Lung (tissue), 12 donors: ENCODE data around the gene TRAF2. TPM values are rescaled to one million over a fixed set of nuclear protein-coding genes. Genes with fewer than 3 reads are reported as not detected.

ENCODE experiments used
- ATAC-seq: fragments of 200-7000 bp; cut with Tn5 transposase; one replicate; pipeline ENCODE4 v1.9.1; 2020; ENCODE audit warnings: moderate number of reproducible peaks; ENCODE audit not compliant: insufficient read depth, low FRiP score
- DNase-seq, 3 donors: peaks; one replicate each; pipeline ENCODE4 v3.0.0-alpha.2; 2013 to 2017
- H3K27ac ChIP-seq, 2 donors: one replicate each; pipeline ENCODE4 v1.5.1; 2013; ENCODE audit warnings: mild to moderate bottlenecking in 2 of 2, moderate library complexity in 2 of 2, control low read depth in 1 of 2, inconsistent platforms in 1 of 2, low read depth in 1 of 2, low read length in 1 of 2
- H3K27me3 ChIP-seq, 3 donors: one replicate each; pipeline ENCODE4 v1.5.1; 2013; ENCODE audit warnings: low read length in 2 of 3; ENCODE audit not compliant: control insufficient read depth in 3 of 3, insufficient read depth in 3 of 3
- H3K36me3 ChIP-seq, 4 donors: one replicate each; pipeline ENCODE4 v1.5.1; 2013; ENCODE audit warnings: low read length in 4 of 4, mild to moderate bottlenecking in 1 of 4, moderate library complexity in 1 of 4; ENCODE audit not compliant: control insufficient read depth in 4 of 4, insufficient read depth in 4 of 4
- H3K4me1 ChIP-seq, 5 donors: one replicate each; pipeline ENCODE4 v1.5.1; 2013; ENCODE audit warnings: low read length in 5 of 5, mild to moderate bottlenecking in 2 of 5, moderate library complexity in 1 of 5; ENCODE audit not compliant: control insufficient read depth in 5 of 5, insufficient read depth in 5 of 5
- H3K4me3 ChIP-seq: one replicate; pipeline ENCODE4 v1.5.1; 2013; ENCODE audit warnings: mild to moderate bottlenecking, control low read depth, moderate library complexity
- H3K9ac ChIP-seq, 2 donors: one replicate each; pipeline ENCODE4 v1.5.1; 2013; ENCODE audit warnings: low read length in 2 of 2, control low read depth in 1 of 2; ENCODE audit not compliant: insufficient read depth in 1 of 2
- H3K9me3 ChIP-seq, 4 donors: one replicate each; pipeline ENCODE4 v1.5.1; 2013; ENCODE audit warnings: low read length in 3 of 4, mild to moderate bottlenecking in 1 of 4, moderate library complexity in 1 of 4; ENCODE audit not compliant: control insufficient read depth in 4 of 4, insufficient read depth in 3 of 4
- CTCF ChIP-seq: IDR thresholded peaks from 2 replicates; pipeline ENCODE4 v1.5.1; 2012; ENCODE audit warnings: mild to moderate bottlenecking; ENCODE audit errors: control extremely low read depth, extremely low read depth
- WGBS, 2 donors: extraction: QIAGEN DNeasy Blood & Tissue Kit; methylation state at CpG; one replicate each; pipeline ENCODE4 v1.1.7; 2013; 5-methylcytosine and 5-hydroxymethylcytosine counted together
- polyA plus RNA-seq, 2 donors: library from polyadenylated mRNA; stranded (reverse); fragments of 200-250 nt; gene quantifications; one replicate each; pipeline ENCODE4 v1.2.1, GENCODE V29; 2013
- total RNA-seq, 2 donors: library from RNA; depleted of rRNA in 1 of 2; stranded (reverse); fragments of >200 nt in 1 of 2; gene quantifications; one replicate each; pipeline ENCODE4 v1.2.1, GENCODE V29; 2014 to 2021
- donor health status: control.
- donor health status: control.
- donor health status: Bipolar disorder and iron deficiency.
- donor health status: healthy.
- donor health status: DM: yes; HTN: yes; CAD: no.

The TRAF2 gene
- total and polyA plus RNA-seq, 4 donors = 11.3 to 19.1 (median 15.2) TPM

DNA sequence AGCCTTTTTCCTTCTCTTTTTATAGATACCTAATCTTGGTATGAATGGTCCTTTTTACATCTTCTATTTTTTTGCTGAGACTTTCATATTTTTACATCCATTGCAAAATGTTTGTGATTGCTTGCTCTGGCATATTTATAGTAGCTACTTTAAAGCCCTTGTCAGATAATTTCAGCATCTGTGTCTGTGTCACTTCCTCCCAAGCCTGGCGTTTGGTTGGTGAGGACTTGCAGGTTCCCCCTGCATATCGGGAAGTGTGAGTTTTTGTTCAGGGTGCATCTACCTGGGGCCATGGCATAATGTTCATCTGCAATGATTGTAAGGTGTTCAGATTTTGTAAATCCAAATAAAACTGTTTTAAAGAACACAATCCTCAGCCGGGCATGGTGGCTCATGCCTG lies 49.3 kb downstream of the TRAF2 start:
- Histone ChIP-seq H3K9ac (no peak overlapping the region), H3K27me3 (no peaks in the 10 kb centered on the region), H3K27ac (no peak overlapping the region), H3K4me3 (no peak overlapping the region), H3K36me3 (peaks cover 0 to 14% (median 9%) of the 10 kb centered on the region in 4 donors), H3K9me3 (no peaks in the 10 kb centered on the region), H3K4me1 (no peaks in the 10 kb centered on the region)
- no peak for TF ChIP-seq CTCF
- DNase-seq (no peak), ATAC-seq (no peak)
- 46 to 73% methylated on average over 3 of the region's 3 CpGs for WGBS, 2 donors

DNA sequence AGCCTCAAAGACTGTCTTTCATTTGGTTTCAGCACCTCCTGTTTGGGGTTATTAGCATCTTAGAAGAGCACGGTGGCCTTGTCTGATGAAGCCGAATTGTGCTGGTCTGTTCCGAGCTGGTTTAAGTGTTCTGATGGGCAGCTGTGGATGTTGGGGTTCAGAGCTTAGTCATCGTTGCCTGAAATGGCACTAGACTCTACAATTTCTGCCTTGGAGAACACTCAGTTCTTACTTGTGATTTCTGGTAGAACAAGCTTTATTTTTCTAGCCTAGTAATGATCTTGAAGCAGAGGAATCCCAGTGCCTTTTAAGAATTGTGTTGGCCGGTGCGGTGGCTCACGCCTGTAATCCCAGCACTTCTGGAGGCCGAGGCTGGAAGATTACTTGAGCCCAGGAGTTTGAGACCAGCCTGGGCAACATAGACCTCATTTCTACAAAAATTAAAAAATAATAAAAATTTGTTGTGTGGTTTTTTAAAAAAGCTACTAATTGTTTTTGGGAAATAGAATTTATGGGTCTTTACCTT lies 50.4 kb downstream of the TRAF2 start:
- TF ChIP-seq CTCF = no peak
- DNase-seq = no peak
- peaks cover 0 to 2% (median 0%) of the 10 kb centered on the region in 4 donors for H3K9me3 ChIP-seq
- peaks cover 2 to 25% (median 15%) of the 10 kb centered on the region in 4 donors for H3K36me3 ChIP-seq
- H3K27ac ChIP-seq = no peak overlapping the region
- H3K4me1 ChIP-seq = no peaks in the 10 kb centered on the region
- H3K9ac ChIP-seq = no peak overlapping the region
- no peak overlapping the region for H3K4me3 ChIP-seq
- no peak for ATAC-seq
- H3K27me3 ChIP-seq = no peaks in the 10 kb centered on the region
- 92 to 93% methylated on average over 8 of the region's 8 CpGs for WGBS, 2 donors

DNA sequence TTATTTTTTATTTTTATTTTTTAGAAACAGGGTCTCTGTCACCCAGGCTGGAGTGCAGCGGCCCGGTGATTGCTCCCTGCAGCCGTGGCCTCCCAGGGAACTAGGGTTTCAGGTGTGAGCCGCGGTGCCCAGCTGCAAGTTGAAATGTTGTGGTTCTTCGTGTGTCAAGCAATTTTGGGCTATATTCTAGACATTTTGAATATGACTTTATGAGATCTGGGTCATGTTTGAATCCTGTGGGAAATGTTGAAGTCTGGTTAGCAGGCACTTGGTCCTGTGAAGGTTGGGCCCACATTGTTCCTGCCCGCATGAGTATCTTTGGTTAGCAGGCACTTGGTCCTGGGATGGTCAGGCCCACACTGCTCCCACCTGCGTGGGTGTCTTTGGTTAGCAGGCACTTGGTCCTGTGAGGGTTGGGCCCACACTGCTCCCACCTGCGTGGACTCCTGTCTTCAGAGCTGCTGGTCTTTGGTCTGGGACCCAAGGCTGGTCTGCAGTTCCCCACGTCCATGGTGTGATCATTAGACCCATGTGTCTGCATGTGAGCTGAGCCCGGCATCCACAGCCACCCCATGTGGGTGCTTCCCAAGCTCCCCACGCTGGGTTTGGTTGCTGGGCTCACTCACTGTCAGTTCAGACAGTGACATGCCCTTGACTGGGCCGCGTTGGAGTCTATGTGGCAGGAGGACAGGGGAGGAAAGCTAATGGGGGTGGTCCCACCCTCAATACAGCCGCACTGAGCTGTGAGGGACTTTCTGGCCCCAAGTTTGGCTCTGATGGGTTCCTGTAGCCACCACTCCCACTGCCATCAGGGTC lies 51.1 kb downstream of the TRAF2 start:
- DNase-seq (no peak), ATAC-seq (no peak)
- H3K27ac ChIP-seq = no peak overlapping the region
- no peak for TF ChIP-seq CTCF
- 86 to 96% methylated on average over 15 of the region's 15 CpGs for WGBS, 2 donors
- H3K9ac ChIP-seq = no peak overlapping the region
- H3K9me3 ChIP-seq = peaks cover 0 to 2% (median 0%) of the 10 kb centered on the region in 4 donors
- H3K4me3 ChIP-seq = no peak overlapping the region
- H3K4me1 ChIP-seq = peaks cover 0 to 6% (median 0%) of the 10 kb centered on the region in 5 donors
- peaks cover 6 to 32% (median 18%) of the 10 kb centered on the region in 4 donors for H3K36me3 ChIP-seq
- no peaks in the 10 kb centered on the region for H3K27me3 ChIP-seq
